GM21825 (cell line): Measurements from ENCODE around the gene BTN1A1.
"Not testable (repeated sequence)": the region's sequence is repeated elsewhere in the genome, so short reads cannot be mapped to it uniquely, and the experiment has no call there.

ENCODE experiments used
- ATAC-seq: cut with Tn5 transposase; IDR thresholded peaks from one replicate; pipeline ENCODE4 v1.9.1; 2021; ENCODE audit warnings: mild to moderate bottlenecking, moderate library complexity; ENCODE audit not compliant: unreplicated experiment

The BTN1A1 gene

DNA sequence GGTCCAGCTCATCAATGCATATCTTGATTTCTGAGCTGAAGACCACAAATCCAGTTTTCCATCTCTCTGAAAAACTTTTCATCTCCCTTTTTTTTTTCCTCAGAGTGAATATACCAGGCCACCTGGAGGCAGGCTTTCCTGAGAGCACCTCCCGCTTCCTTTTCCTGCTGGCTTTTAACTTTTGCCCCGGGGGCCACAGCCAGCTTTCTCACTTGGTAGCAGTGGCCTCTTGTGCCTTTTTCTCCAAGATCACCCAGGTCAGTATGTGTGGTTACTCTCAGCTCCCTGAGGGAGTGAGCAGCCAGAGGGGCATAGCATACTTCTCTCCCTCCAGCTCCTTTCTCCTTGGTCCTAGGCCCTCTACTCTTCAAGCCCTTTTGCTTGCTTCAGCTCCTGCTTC is at the start of gene BTN1A1:
TSS of gene BTN1A1 (plus strand) at position 202 of the 400 bp plus-strand sequence. CDS start 984 bp downstream, outside the sequence.
- no peak for ATAC-seq

DNA sequence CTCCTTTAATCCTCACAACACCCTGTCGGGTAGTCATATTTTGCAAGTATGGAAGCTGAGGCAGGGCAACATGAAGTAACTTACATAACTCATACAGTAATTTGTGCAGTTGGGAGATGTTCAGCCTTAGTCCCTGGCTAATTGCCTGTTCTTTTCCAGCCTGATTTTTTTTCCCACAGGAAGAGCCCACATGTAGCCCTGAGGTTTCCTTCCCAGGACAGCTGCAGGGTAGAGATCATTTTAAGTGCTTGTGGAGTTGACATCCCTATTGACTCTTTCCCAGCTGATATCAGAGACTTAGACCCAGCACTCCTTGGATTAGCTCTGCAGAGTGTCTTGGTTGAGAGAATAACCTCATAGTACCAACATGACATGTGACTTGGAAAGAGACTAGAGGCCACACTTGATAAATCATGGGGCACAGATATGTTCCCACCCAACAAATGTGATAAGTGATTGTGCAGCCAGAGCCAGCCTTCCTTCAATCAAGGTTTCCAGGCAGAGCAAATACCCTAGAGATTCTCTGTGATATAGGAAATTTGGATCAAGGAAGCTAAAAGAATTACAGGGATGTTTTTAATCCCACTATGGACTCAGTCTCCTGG is 47.4 kb upstream of the BTN1A1 start:
- ATAC-seq = no peak

- no peak for ATAC-seq
Observed at GRCh38 chr6:26454631-26455030, 45.5 kb upstream of the BTN1A1 start.

- no peak for ATAC-seq
Observed at GRCh38 chr6:26455357-26455970, 44.6 kb upstream of the BTN1A1 start.

- ATAC-seq = peak; percentile 24
Observed at GRCh38 chr6:26457264-26457805, 42.8 kb upstream of the BTN1A1 start.

DNA sequence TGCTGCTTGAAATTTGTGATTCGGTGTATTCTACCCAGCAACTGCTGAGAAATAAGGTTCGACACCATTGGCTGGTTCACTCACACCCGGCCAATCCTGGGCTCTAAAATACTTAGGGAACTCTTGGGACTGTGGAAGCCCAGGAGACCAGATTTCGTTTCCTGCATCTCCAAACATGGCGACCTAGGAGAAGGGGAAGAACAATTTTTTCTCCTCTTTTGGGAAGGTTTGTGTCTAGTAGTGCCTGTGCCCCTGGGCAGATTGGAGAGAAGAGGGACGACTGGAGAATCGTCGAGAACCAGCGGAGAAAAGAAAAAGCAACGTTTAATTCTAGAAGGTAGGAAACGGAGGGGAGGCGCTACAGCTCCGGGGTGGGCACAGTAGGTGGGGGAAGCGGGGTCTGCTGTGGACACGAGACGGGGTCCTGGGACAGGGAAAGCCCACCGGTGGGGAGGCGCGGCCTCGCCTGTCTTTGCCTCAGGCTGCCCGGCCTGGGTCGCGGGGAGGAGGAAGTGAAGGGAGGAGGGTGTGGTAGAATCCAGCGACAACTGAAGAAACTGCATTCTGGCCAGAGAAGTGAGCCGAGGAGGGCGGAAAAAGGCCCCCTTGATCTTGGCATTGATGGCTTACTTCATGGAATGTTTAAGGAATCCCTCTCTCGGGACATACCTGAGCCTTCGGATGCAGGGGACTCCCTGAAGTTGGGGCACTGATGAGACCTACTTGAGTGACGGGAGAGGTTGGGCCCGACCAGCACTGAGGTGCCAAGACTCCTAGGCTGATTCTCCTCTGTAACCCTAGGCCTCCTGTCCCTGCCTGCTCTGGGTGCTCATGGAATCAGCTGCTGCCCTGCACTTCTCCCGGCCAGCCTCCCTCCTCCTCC is 42.1 kb upstream of the BTN1A1 start, which contains the start of gene BTN2A1:
TSS of gene BTN2A1 (plus strand) at position 150 of the 883 bp plus-strand sequence. CDS start at position 832, 682 bp downstream.
- peak; percentile 96 for ATAC-seq

DNA sequence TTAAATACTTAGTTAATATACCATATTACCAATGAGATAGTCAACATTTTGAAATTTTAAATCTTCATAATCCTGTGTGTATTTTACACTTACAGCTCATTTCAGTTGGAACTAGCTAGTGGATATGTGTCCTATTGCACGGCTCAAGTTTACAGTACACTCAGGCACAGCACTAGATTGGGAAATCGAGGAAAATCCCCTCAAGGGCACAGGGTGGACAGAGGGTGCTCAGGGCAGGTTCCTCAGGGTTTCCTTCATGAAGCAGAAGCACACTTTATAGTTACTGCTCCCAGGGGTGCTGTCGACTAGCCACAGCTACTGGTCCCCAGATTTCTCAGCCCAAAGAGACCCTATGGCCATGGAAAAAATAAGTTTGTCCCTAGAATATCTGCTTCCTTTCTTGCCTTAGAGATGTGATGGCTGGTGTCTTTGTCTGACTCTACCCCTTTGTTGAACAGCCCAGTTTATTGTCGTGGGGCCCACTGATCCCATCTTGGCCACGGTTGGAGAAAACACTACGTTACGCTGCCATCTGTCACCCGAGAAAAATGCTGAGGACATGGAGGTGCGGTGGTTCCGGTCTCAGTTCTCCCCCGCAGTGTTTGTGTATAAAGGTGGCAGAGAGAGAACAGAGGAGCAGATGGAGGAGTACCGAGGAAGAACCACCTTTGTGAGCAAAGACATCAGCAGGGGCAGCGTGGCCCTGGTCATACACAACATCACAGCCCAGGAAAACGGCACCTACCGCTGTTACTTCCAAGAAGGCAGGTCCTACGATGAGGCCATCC is 40.9 kb upstream of the BTN1A1 start:
- ATAC-seq = no peak

DNA sequence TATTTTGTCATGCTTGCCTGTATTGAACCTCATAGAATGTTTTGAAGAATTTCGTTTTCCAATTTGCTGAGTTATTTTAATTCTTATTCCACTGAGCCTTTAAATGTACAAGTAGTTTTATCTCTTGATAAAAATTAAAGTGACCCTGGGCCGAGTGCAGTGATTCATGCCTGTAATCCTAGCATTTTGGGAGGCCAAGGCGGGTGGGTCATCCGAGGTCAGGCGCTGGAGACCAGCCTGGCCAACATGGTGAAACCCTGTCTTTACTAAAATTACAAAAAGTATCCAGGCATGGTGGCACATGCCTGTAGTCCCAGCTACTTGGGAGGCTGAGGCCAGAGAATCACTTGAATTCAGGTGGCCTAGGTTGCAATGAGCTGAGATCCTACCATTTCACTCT is 38.8 kb upstream of the BTN1A1 start:
- ATAC-seq = not testable (repeated sequence)

DNA sequence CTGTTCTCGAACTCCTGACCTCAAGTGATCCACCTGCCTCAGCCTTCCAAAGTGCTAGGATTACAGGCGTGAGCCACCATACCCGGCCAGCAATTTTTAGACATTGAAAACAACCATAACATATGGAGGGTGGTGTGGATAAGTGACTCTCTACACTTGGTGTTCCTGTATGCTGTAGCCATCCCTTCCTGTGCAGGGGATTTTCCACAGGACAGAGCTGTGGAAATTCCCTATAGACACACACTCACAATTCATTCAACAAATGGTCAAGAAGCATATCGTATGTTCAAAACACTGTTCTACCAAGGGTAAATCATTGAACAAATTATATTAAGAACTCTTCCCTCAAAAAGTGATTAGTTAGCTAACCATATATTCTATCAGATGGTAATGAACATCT is 36.1 kb upstream of the BTN1A1 start:
- no peak for ATAC-seq

GRCh38 chr6:26464416-26465131 is 35.5 kb upstream of the BTN1A1 start:
- ATAC-seq = no peak

GRCh38 chr6:26465776-26466175 is 34.3 kb upstream of the BTN1A1 start:
- ATAC-seq = no peak

- no peak for ATAC-seq
Observed at GRCh38 chr6:26468829-26469228, 31.3 kb upstream of the BTN1A1 start.

GRCh38 chr6:26470643-26471042 is 29.5 kb upstream of the BTN1A1 start:
- ATAC-seq = no peak

- no peak for ATAC-seq
Observed at GRCh38 chr6:26471970-26472369, 28.1 kb upstream of the BTN1A1 start.

- no peak for ATAC-seq
Observed at GRCh38 chr6:26472549-26473290, 27.4 kb upstream of the BTN1A1 start.

DNA sequence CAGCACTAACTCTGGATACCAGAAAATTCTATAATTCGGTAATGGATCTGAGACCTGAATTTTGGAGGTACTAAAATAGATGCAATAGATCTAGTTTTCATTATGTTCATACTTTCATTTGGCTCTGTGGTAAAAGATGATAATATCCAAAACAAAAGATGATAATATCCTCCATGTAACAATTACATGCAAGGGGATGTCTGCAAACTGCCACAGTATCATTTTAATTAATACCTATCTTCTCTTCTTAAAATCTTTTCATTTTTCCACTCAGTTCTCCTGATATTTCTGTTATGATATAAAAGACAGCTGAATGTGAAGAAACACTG is 26.7 kb upstream of the BTN1A1 start:
- ATAC-seq = no peak

GRCh38 chr6:26473758-26474438 is 26.2 kb upstream of the BTN1A1 start:
- peak; percentile 88 for ATAC-seq

DNA sequence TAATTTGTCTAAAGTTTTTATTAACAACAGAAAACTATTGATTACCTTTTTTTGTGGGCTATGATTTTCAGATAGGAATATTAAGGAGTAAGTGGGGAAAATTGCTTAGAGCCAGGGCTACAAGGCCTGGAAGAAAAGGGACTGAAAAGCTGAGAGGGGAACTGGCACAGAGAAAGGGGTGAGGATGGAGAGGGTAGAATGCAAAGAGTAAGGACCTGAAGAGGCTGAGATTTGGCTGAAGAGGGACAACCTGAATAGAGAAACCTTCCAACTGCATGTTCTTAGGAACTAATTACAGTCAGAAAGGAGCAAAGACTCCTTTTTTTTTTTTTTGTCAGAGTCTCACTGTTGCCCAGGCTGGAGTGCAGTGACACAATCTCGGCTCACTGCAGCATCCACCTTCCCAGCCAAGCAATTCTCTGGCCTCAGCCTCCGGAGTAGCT is 25.6 kb upstream of the BTN1A1 start:
- no peak for ATAC-seq
